Stromal cell of bone marrow (primary cell): ENCODE measurements around the gene ZFP42.
"Not testable (repeated sequence)": the region's sequence is repeated elsewhere in the genome, so short reads cannot be mapped to it uniquely, and the experiment has no call there.

Experiments used
- DNase-seq: peaks from one replicate; pipeline ENCODE4 v3.0.0-alpha.2; 2012; ENCODE audit warnings: low read depth

Gene ZFP42

DNA sequence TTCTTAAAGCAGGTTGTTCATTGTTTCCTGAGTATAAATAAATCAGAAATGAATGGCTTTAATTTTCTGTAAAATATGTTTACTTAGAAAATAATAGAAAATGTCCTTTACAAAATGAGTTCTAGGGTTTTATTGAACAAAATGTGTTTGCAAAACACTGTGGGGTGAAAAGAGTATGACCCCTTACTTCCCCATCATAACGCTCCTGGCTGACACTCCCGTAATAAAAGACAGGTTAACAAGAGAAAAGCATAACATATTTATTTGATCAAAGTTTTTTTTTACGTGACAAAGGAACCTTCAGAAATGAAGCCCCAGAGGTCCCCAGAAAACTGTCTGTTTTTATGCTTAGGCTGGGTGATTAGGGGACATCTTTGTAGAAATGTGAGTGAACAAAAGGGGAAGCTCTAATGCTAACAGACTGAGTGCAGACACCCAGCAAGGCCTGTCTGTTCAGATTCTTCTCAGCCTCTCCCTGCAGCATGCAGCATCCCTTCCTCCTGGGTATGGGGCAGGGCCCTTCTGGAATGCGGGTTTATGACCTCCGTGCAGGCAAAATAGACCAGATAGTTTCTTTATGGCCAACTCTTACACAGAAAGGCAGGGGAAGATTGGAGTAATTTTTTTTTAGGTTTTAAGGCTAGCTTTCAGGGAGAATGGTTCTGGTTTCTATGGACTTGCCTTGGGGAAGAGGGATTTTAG, 26.1 kb downstream of the ZFP42 start:
- DNase-seq, result no peak

DNA sequence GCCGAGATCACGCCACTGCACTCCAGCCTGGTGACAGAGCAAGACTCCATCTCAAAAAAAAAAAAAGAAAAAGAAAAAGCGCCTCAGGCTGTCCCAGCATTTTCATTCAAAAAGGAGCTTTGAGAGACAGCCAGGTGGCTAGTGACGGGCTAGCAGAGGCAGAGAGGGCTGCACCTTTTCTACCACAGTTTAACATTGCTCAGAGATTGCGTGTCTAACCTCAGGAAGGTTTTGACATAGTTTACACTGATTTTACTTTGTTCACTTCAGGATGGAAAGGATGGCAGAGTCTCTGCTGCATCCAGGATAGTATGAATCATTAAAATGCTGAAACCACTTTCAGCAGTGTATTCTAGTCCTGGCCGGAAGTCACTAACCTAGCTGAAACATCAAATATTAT, 28.1 kb downstream of the ZFP42 start:
- DNase-seq, result no peak

- DNase-seq, result no peak
Measured at GRCh38 chr4:188025476-188025875, 29.9 kb downstream of the ZFP42 start.

GRCh38 chr4:188029114-188029513, 33.5 kb downstream of the ZFP42 start:
- DNase-seq, result no peak

- no peak for DNase-seq
Measured at GRCh38 chr4:188030401-188030800, 34.8 kb downstream of the ZFP42 start.

DNA sequence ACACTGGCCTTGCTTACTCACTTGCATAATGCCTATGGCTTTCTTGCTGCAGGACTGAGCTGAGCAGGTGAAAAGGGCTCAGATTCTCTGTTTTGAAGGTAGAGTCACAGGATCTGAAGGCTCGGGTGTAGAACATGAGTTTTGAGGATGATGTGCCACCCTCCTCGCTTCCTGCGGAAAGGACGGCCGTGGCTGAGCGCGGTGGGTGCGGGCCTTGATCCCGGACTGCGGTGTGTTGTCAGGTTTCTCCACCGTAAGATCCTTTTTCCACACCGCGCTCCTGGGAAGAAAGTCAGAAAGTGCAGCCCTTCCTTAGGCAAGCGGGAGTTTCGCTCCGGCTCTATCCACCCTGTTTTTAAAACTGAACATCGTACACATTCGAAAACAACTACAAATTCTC, 36.2 kb downstream of the ZFP42 start:
- no peak for DNase-seq

GRCh38 chr4:188032170-188032569, 36.6 kb downstream of the ZFP42 start:
- no peak for DNase-seq

- no peak for DNase-seq
Measured at GRCh38 chr4:188032583-188032982, 37.0 kb downstream of the ZFP42 start.

DNA sequence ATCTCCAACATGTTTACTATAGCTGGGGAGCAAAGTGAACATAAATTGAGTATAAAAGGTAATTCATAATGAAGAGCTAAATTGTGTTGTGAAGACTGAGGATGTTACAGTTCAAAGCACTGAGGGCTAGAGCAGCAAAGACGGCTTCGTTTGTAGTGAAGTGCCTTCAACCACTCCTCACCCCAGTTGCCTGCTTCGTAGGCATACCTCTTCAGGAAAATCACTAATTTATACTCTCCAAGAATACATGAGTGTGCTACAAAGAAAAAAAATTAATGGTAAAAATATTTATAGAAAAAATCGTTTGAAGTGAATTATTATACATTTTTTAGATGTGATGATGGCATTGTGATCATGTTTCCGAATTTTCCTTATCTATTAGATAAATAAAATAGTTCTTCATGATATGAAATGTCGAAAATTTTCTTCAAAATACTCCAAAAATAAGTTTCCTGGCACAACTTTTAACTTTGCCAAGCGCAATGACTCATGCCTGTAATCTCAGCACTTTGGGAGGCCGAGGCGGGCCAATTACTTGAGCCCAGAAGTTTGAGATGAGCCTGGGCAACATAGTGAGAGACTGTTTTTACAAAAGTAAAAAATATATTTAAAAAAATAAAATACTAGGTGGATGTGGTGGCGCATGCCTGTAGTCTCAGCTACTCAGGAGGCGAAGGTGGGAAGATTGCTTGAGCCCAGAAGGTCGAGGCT, 41.6 kb downstream of the ZFP42 start:
- no peak for DNase-seq

DNA sequence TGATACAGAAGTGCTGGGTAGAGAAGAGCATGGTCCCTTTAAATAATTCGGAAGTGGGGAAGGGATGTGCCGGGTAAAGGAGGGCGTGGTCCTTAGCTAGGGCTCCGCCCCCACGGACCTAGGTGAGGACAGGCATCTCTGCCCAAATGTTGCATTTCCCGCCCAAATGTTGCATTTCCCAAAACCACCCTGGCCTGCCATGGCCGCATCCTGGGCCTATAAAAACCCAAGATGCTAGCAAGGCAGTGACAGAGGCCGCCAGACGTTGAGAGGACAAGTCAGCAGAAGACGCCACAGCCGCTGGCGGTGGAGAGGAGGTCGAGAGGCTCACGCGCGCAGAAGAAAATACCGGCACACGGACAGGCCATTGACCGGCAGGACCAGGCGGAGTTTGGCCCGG, 46.1 kb downstream of the ZFP42 start:
- DNase-seq, result no peak

DNA sequence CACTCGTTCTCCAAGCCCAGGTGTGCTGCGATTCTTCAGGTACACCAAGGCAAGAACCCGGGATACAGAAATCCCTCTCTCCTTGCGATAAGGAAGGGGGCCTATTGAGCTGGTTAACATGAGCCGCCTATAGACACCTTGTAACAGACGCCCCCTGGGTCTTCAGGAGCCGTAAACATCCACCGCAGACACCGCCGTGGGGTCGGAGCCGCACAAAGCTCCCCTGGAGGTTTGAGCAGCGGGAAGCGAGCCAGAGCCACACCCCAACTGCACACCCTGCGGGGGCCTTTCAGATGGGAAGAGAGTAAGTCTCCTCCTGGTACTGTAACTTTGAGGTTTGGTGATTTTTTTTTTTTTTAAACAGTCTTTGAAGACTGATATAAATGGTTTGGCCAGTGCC, 46.6 kb downstream of the ZFP42 start:
- no peak for DNase-seq

DNA sequence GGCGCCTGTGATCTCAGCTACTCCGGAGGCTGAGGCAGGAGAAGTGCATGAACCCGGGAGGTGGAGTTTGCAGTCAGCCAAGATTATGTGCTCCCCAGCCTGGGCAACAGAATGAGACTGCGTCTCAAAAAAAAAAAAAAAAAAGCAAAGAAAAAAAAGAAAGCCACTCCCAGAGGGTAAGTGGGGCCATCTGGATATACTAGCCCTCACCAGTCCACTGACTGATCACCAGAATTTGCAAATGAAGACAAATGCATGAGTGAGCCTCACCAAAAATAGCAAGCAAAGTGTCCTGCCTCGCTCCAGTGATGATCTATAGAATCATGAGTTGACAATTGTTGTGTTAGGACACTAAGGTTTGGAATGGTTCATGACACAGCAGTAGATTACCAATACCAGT, 47.6 kb downstream of the ZFP42 start:
- no peak for DNase-seq

GRCh38 chr4:188045461-188045860, 49.9 kb downstream of the ZFP42 start:
- not testable (repeated sequence) for DNase-seq

GRCh38 chr4:188046657-188047056, 51.1 kb downstream of the ZFP42 start:
- no peak for DNase-seq

- DNase-seq, result no peak
Measured at GRCh38 chr4:188053302-188053701, 57.7 kb downstream of the ZFP42 start.
